DOHH2 (cell line): Measurements from ENCODE around the gene RPL5.

Source experiments
- H3F3A ChIP-seq: fragments of 200-600 bp; sonication (generic), shearing (Covaris generic); 2 replicates; pipeline ENCODE4 v1.6.0; 2016; ENCODE audit warnings: antibody characterized with exemption, mild to moderate bottlenecking; ENCODE audit not compliant: control insufficient read depth, insufficient read depth
- H3K27ac ChIP-seq: fragments of 200-600 bp; sonication (generic); 2 replicates; pipeline ENCODE4 v1.5.1; 2014; ENCODE audit warnings: low read depth, mild to moderate bottlenecking, low read length, moderate library complexity
- H3K27me3 ChIP-seq: fragments of 200-600 bp; sonication (generic); 2 replicates; pipeline ENCODE4 v1.6.1; 2014; ENCODE audit warnings: mild to moderate bottlenecking, low read length, mixed read lengths; ENCODE audit not compliant: control insufficient read depth
- H3K36me3 ChIP-seq: fragments of 200-600 bp; sonication (generic); 2 replicates; pipeline ENCODE4 v1.6.1; 2014; ENCODE audit warnings: mild to moderate bottlenecking, low read length, moderate library complexity, mixed read lengths; ENCODE audit not compliant: control insufficient read depth
- H3K4me1 ChIP-seq: fragments of 200-600 bp; sonication (generic); 2 replicates; pipeline ENCODE4 v1.6.1; 2014; ENCODE audit warnings: mild to moderate bottlenecking, low read length, mixed read lengths; ENCODE audit not compliant: control insufficient read depth
- H3K4me2 ChIP-seq: fragments of 200-600 bp; sonication (generic); 2 replicates; pipeline ENCODE4 v1.6.0; 2014; ENCODE audit warnings: mild to moderate bottlenecking, low read length, moderate library complexity
- H3K4me3 ChIP-seq: fragments of 200-600 bp; sonication (generic); 2 replicates; pipeline ENCODE4 v1.5.1; 2014; ENCODE audit warnings: mild to moderate bottlenecking, low read length, mixed read lengths
- H3K79me2 ChIP-seq: fragments of 200-600 bp; sonication (generic); 2 replicates; pipeline ENCODE4 v1.6.1; 2014; ENCODE audit warnings: mild to moderate bottlenecking, low read length, mixed read lengths; ENCODE audit not compliant: control insufficient read depth
- H3K9me2 ChIP-seq: fragments of 200-600 bp; sonication (generic); replicated peaks from 2 replicates; pipeline ENCODE4 v1.6.1; 2014; ENCODE audit warnings: mild to moderate bottlenecking, low read length, mixed read lengths; ENCODE audit not compliant: control insufficient read depth
- H3K9me3 ChIP-seq: fragments of 200-600 bp; sonication (generic); 2 replicates; pipeline ENCODE4 v1.6.1; 2014; ENCODE audit warnings: antibody characterized with exemption, low read length, mixed read lengths; ENCODE audit not compliant: control insufficient read depth, insufficient read depth
- H4K20me1 ChIP-seq: fragments of 200-600 bp; sonication (generic); 2 replicates; pipeline ENCODE4 v1.6.0; 2014; ENCODE audit warnings: low read depth, mild to moderate bottlenecking, antibody characterized with exemption, low read length, moderate library complexity; ENCODE audit not compliant: control insufficient read depth, insufficient read depth
- CTCF ChIP-seq: fragments of 200-600 bp; sonication (generic); IDR thresholded peaks from one replicate; pipeline ENCODE4 v1.5.1; 2014; ENCODE audit warnings: antibody characterized with exemption, mild to moderate bottlenecking, low read depth, low read length; ENCODE audit not compliant: poor library complexity, severe bottlenecking
- EZH2phosphoT487 ChIP-seq: fragments of 200-600 bp; sonication (generic); IDR thresholded peaks from 2 replicates; pipeline ENCODE4 v1.6.1; 2017; ENCODE audit warnings: borderline replicate concordance, mild to moderate bottlenecking, antibody characterized with exemption, low read length, moderate library complexity, mixed read lengths

RPL5 gene

GRCh38 chr1:92790867-92791266 lies 41.0 kb upstream of the RPL5 start:
- Histone ChIP-seq H3K9me3 (no peaks in the 10 kb centered on the region), H3K27ac (no peak overlapping the region), H4K20me1 (no peaks in the 10 kb centered on the region), H3K27me3 (peaks cover 17% of the 10 kb centered on the region), H3K79me2 (no peaks in the 10 kb centered on the region), H3K36me3 (no peaks in the 10 kb centered on the region), H3K4me1 (peaks cover under 1% of the 10 kb centered on the region), H3K4me2 (no peak overlapping the region), H3K4me3 (no peak overlapping the region), H3F3A (no peaks in the 10 kb centered on the region; the same call in 1 of the 2 replicates), H3K9me2 (no peaks in the 10 kb centered on the region)
- no peak for TF ChIP-seq CTCF

GRCh38 chr1:92791487-92792066 lies 40.3 kb upstream of the RPL5 start:
- Histone ChIP-seq H4K20me1 (no peaks in the 10 kb centered on the region), H3K4me3 (no peak overlapping the region), H3K9me3 (no peaks in the 10 kb centered on the region), H3F3A (no peaks in the 10 kb centered on the region; the same call in 1 of the 2 replicates), H3K27ac (no peak overlapping the region), H3K4me1 (no peaks in the 10 kb centered on the region), H3K4me2 (no peak overlapping the region), H3K9me2 (no peaks in the 10 kb centered on the region), H3K36me3 (no peaks in the 10 kb centered on the region), H3K79me2 (no peaks in the 10 kb centered on the region), H3K27me3 (peaks cover 17% of the 10 kb centered on the region)
- no peak for TF ChIP-seq CTCF
- TF ChIP-seq EZH2phosphoT487, result no peak

GRCh38 chr1:92792340-92792782 lies 39.5 kb upstream of the RPL5 start:
- Histone ChIP-seq H3K79me2 (no peaks in the 10 kb centered on the region), H3K36me3 (no peaks in the 10 kb centered on the region), H3K9me3 (no peaks in the 10 kb centered on the region), H4K20me1 (no peaks in the 10 kb centered on the region), H3K27me3 (peaks cover 17% of the 10 kb centered on the region), H3K4me1 (no peaks in the 10 kb centered on the region), H3K4me3 (no peak overlapping the region), H3K9me2 (no peaks in the 10 kb centered on the region), H3K27ac (no peak overlapping the region), H3K4me2 (no peak overlapping the region), H3F3A (no peaks in the 10 kb centered on the region)
- TF ChIP-seq CTCF (no peak), EZH2phosphoT487 (no peak)
